Fibroblast of lung (primary cell): ENCODE measurements around the gene SF3A2. TPM values are rescaled to one million over a fixed set of nuclear protein-coding genes. Genes with fewer than 3 reads are reported as not detected.

Source experiments
- DNase-seq, 2 donors: peaks; one replicate each; pipeline versions ENCODE4 v3.0.0 to v3.0.0-alpha.2; 2010; ENCODE audit warnings: low read depth in 2 of 2
- H2AFZ ChIP-seq: 2 replicates; pipeline ENCODE4 v1.5.1; 2012; ENCODE audit warnings: low read length, control low read depth, inconsistent platforms
- H3K27ac ChIP-seq: 2 replicates; pipeline ENCODE4 v1.5.1; 2011; ENCODE audit warnings: low read length, control low read depth; ENCODE audit not compliant: insufficient read depth
- H3K27me3 ChIP-seq: 2 replicates; pipeline ENCODE4 v1.5.1; 2011; ENCODE audit warnings: mild to moderate bottlenecking, low read length; ENCODE audit not compliant: control insufficient read depth, insufficient read depth
- H3K36me3 ChIP-seq: 2 replicates; pipeline ENCODE4 v1.5.1; 2011; ENCODE audit warnings: low read length; ENCODE audit not compliant: control insufficient read depth, insufficient read depth
- H3K4me1 ChIP-seq: 2 replicates; pipeline ENCODE4 v1.5.1; 2011; ENCODE audit warnings: low read length; ENCODE audit not compliant: control insufficient read depth, insufficient read depth; ENCODE audit errors: extremely low read depth
- H3K4me2 ChIP-seq: 2 replicates; pipeline ENCODE4 v1.5.1; 2011; ENCODE audit warnings: low read length, control low read depth; ENCODE audit not compliant: insufficient read depth; ENCODE audit errors: extremely low read depth
- H3K4me3 ChIP-seq, 4 experiments: fragments of 200-600 bp in 1 of 4; sonication (generic) in 1 of 4; replicated peaks in 1 of 4; 2 replicates each; pipeline ENCODE4 v1.5.1; 2011 to 2016; ENCODE audit warnings: low read length in 4 of 4, low read depth in 3 of 4, mild to moderate bottlenecking in 3 of 4, control low read depth in 2 of 4, inconsistent platforms in 1 of 4, mixed read lengths in 1 of 4; ENCODE audit not compliant: insufficient read depth in 1 of 4; ENCODE audit errors: control extremely low read depth in 1 of 4
- H3K79me2 ChIP-seq: 2 replicates; pipeline ENCODE4 v1.5.1; 2012; ENCODE audit warnings: mild to moderate bottlenecking, low read length, inconsistent platforms; ENCODE audit not compliant: control insufficient read depth, insufficient read depth
- H3K9ac ChIP-seq: 2 replicates; pipeline ENCODE4 v1.5.1; 2011; ENCODE audit warnings: mild to moderate bottlenecking, low read length, control low read depth; ENCODE audit not compliant: insufficient read depth
- H3K9me3 ChIP-seq: 2 replicates; pipeline ENCODE4 v1.5.1; 2012; ENCODE audit warnings: low read depth, low read length; ENCODE audit not compliant: control insufficient read depth, insufficient read depth
- H4K20me1 ChIP-seq: 2 replicates; pipeline ENCODE4 v1.5.1; 2011; ENCODE audit warnings: low read length; ENCODE audit not compliant: control insufficient read depth, insufficient read depth; ENCODE audit errors: extremely low read depth
- CTCF ChIP-seq, 2 donors: IDR thresholded peaks in 1 of 2; conservative IDR thresholded peaks in 1 of 2; 1 replicate in 1 of 2; 2 replicates in 1 of 2; pipeline ENCODE4 v1.5.1; 2011 to 2012; ENCODE audit warnings: low read length in 2 of 2, control low read depth in 1 of 2, inconsistent platforms in 1 of 2, low read depth in 1 of 2, mild to moderate bottlenecking in 1 of 2
- EZH2 ChIP-seq: IDR thresholded peaks from 2 replicates; pipeline ENCODE4 v1.5.1; 2012; ENCODE audit warnings: low read length, control low read depth, mild to moderate bottlenecking; ENCODE audit errors: missing control alignments
- polyA plus RNA-seq, 2 donors: library from polyadenylated mRNA; depleted of rRNA in 1 of 2; stranded (reverse) in 1 of 2; unstranded in 1 of 2; fragments of >200 nt; gene quantifications; 2 replicates each; pipeline ENCODE4 v1.2.1, GENCODE V29; 2011 to 2012; ENCODE audit warnings: missing spikeins in 1 of 2
- total RNA-seq: library from RNA; depleted of rRNA; stranded (reverse); fragments of >200 nt; gene quantifications from 2 replicates; pipeline ENCODE4 v1.2.1, GENCODE V29; 2014

SF3A2 gene
- total and polyA plus RNA-seq, 2 donors (not counting 1 experiment from before 2014, with no cell fraction given): 11.1 to 31.5 TPM

- no peak for DNase-seq
- peaks cover 43% of the 10 kb centered on the region for H3K36me3 ChIP-seq
- H3K27me3 ChIP-seq: no peaks in the 10 kb centered on the region
- H3K4me2 ChIP-seq: no peak overlapping the region
- no peaks in the 10 kb centered on the region for H3K9me3 ChIP-seq
- TF ChIP-seq CTCF (conservative IDR thresholded peaks at IDR 0.05 in 1 of 2, IDR thresholded peaks at IDR 0.05 in 1 of 2; ENCODE audit: low read depth in 1 of 2, low read length in 2 of 2): no peak
- no peak for TF ChIP-seq EZH2
- H4K20me1 ChIP-seq: no peaks in the 10 kb centered on the region
- peaks cover 4% of the 10 kb centered on the region for H3K79me2 ChIP-seq
- H3K4me1 ChIP-seq: no peaks in the 10 kb centered on the region
- H3K9ac ChIP-seq: no peak overlapping the region
- no peak overlapping the region for H3K27ac ChIP-seq
- no peak overlapping the region for H2AFZ ChIP-seq
- no peak overlapping the region for H3K4me3 ChIP-seq
These were observed 12.7 kb upstream of the SF3A2 start for GRCh38 chr19:2223959-2224358.

GRCh38 chr19:2224754-2225349 lies 11.8 kb upstream of the SF3A2 start:
- H4K20me1 ChIP-seq: no peaks in the 10 kb centered on the region
- H3K27me3 ChIP-seq: no peaks in the 10 kb centered on the region
- H3K9ac ChIP-seq: no peak overlapping the region
- H3K9me3 ChIP-seq: no peaks in the 10 kb centered on the region
- TF ChIP-seq CTCF (conservative IDR thresholded peaks at IDR 0.05 in 1 of 2, IDR thresholded peaks at IDR 0.05 in 1 of 2; ENCODE audit: low read depth in 1 of 2, low read length in 2 of 2): no peak
- no peak for TF ChIP-seq EZH2
- H3K4me1 ChIP-seq: no peaks in the 10 kb centered on the region
- no peak overlapping the region for H3K27ac ChIP-seq
- H3K4me3 ChIP-seq: no peak overlapping the region
- peaks cover 3% of the 10 kb centered on the region for H3K79me2 ChIP-seq
- no peak for DNase-seq
- no peak overlapping the region for H3K4me2 ChIP-seq
- H3K36me3 ChIP-seq: peaks cover 47% of the 10 kb centered on the region
- no peak overlapping the region for H2AFZ ChIP-seq

- Histone ChIP-seq H2AFZ (no peak overlapping the region), H3K4me3 (no peak overlapping the region), H3K79me2 (no peaks in the 10 kb centered on the region), H3K9ac (no peak overlapping the region), H3K36me3 (peaks cover 41% of the 10 kb centered on the region), H3K27ac (no peak overlapping the region), H3K27me3 (no peaks in the 10 kb centered on the region), H3K4me2 (no peak overlapping the region), H3K4me1 (no peaks in the 10 kb centered on the region), H3K9me3 (no peaks in the 10 kb centered on the region), H4K20me1 (no peaks in the 10 kb centered on the region)
- no peak for TF ChIP-seq CTCF (conservative IDR thresholded peaks at IDR 0.05 in 1 of 2, IDR thresholded peaks at IDR 0.05 in 1 of 2; ENCODE audit: low read depth in 1 of 2, low read length in 2 of 2)
- no peak for TF ChIP-seq EZH2
- DNase-seq: no peak
These were observed 11.1 kb upstream of the SF3A2 start for GRCh38 chr19:2225415-2226050.
